Stimulated activated CD4-positive, alpha-beta T cell treated with anti-CD3 and anti-CD28 coated beads, Interleukin-1b, Interleukin-23, amount 100 ng/mL, for 48 hours (primary cell): ENCODE results near the gene IGFBP1.

Experiments used
- DNase-seq: peaks from one replicate; pipeline ENCODE4 v3.0.0-alpha.2; 2020

The IGFBP1 gene

DNA sequence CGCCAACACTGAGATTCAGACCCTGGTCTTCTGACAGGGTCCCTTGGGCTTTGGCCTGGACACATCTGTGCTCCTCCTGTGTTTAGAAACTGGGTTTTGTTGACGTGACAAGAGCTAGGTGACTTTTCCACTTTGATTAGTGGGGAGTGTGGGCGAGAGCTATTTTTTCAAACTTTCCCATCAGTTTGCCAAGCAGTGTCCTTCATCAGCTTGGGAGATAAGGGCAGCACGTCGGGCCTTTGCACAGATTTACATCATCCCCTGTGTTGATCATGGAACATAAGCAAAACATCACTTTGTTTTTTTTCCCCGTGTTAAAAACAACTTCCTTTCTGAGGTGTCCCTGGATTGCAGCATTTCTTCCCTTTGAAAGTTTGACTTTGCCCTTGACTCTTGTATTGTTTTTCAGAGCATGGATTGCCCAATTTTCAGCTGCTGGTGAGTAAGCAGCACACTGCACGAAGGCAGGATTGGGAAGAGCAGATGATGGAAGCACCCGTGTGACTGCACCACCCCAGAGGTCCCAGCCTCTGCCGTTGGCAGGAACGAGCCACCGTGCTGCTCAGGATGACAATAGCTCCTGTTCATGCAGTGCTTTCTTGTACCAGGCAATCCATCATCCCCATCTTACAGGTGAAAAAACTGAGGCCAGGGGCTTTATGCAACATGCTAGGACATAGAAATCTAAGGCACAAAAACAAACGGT, 6.4 kb upstream of the IGFBP1 start:
- DNase-seq, result no peak

DNA sequence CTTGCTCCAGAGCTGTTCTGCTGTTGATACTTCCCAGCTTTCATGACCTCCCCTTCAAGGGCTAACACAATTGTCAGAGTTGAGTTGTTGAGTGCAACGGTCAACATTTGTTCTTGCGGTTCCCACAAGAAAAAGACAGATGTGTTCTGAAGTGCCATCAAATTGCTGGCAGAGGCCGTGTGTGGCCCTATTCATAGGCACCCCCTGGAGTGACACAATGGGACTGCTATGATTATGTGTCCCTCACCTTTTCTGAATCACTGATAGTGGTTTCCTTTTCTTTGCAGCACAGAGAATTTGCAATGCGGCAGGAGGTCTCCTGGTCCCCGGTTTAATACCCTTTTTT, 5.8 kb upstream of the IGFBP1 start:
- DNase-seq, result no peak

DNA sequence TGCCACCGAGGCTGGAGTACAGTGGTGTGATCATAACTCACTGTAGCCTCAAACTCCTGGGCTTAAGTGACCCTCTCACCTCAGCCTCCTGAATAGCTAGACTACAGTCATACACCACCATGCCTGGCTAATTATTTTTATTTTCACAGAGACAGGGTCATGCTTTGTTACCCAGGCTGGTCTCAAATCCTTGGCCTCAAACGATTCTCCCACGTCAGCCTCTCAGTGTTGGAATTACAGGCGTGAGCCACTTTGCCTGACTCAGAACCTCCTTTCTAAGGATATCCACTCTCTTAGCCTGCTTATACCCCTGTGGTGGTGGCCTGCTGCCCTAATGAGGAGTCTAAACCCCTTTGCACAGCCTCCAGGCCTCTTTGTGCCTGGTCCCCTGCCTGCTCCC, 4.2 kb upstream of the IGFBP1 start:
- no peak for DNase-seq

DNA sequence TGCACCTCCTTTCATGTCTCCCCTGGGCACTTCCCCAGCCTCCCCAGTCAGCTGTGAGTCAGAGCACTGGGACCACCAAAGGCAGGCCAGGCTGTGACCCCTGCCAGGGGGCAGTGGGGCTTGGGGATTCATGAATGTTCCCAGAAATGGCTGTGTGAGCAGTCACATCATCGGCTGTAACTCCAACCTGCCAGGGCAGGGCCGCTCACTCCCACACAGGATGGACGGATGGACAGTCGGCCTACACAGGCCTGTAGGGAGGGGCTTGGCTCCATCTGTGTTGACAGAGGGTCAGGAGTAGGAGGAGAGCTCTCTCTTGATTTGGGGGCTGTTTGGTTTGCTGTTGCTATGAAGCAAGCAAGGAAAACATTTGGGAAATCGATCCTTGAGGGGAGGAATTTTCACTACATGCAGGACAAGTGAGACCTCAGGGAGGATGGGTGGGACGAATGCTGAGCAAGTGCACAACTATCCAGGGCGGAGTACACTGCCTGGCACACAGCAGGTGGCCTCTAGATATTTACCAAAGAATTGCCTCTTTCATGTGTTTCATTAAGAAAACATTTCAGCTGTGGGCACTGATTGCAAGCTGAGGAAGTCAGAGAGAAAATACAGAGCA, 2.9 kb upstream of the IGFBP1 start:
- DNase-seq, result no peak

DNA sequence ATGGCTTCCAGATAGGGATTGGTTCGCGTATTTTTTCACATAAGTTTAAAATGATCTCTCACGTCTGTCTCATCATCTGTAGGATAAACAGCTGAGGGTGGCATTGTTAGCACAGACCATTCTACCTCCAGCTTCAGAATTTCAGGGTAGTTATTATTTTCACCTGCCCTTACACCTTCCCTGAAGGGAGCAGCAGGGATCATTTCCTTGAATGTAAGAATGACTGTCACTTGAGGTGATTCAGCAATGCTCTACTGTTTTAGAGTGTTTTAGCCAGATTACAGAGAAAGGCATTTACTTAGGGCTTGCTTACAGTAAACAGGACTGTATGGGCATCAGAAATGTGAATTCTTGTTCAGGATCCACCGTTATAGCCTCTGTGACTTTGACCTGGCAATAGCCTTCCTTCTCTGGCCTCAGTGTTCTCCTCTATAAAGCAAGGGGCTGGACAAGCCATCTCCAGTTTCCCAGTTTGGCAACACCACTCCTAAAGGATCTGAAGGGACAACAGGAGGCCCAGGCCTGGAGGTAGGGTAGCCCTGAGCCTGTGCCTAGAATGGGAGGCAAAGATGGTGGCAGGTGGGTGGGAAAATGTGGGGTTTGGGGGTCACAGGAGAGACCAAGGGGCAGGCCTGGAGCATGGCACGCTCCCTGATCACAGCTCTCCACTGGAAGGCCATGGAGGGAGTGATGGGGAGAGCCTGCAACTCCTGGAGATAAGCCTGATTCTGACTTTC, 1.2 kb upstream of the IGFBP1 start:
- no peak for DNase-seq

DNA sequence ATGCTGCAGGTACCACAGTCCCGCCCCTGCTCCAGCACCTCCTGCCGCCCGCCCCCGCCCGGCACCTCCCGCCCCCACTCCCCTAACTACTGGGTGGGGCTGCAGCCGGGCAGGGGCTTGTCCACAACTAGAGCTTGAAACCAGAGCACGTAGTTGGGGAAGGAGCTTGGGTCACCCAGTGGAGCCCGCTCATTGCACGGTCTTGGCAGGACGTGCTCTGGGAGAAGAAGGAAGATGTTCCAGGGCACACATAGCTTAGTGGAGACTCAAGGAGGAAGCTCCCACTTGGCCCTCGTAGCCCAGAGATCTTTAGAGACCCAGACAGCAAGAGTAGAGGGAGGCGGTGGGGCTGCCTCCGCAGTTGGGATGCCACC, 692 bp downstream of the IGFBP1 start:
- DNase-seq, result no peak

DNA sequence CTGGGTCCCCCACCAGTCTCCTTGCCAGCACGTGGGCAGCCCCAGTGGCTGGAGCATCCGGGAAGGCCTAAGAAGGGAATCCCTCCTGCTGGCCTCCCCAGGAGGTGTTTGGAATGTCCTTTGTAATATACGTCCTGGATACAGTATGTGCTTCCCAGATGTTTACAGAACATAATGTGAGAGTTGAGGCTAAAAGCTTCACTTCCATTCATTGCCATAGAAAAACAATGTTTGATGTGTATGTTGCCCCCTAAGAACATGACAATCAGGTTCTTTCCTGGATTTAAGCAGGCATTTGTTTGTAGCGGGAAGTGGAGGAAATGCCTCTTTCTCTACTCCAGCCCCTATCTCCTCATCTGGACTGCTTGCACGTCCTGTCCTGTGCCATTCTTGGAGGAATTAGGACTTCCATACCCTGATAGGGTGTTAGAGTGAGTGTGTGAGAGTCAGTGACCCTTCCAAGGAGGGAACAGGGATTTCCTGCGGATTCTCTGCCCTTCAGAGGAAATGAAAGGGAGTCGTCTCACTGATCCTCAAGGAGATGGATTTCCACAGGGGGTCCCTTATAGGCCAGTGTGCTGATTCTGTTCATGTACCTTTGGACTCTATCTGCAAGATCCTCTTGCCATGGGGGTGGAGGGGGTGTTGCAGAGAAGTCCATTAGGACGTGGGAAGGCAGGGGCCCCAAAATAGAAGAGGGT, 1.2 kb downstream of the IGFBP1 start:
- DNase-seq, result no peak

DNA sequence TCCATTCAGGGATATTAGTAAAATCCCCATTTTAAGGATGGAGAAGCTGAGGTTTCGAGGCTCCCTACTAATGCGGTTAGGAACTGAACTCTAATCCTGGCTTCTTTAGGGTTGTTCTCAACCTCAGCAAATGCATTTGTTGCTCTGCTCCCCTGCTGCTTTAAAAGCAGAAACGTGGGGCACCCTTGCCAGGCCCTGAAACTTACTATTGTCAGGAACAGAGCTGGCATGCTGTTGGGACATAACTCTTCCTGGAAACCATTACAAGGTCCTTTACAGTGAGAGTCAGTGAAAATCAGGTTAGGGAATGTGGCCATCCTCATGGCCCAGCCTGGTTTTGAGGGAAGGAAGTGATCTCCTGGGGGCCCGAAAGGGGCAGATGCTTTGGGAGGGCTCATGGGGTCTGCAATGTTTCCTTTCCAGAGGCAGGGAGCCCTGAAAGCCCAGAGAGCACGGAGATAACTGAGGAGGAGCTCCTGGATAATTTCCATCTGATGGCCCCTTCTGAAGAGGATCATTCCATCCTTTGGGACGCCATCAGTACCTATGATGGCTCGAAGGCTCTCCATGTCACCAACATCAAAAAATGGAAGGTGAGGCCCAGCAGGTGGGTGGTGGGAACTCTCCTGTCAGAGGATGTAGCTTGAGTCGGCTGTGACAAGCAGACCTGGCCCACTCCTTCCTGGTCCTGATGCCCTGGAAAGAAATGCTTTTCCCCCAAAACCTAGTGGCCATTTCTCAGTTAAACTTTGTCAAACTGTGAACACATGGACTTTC, 2.0 kb downstream of the IGFBP1 start:
- no peak for DNase-seq

DNA sequence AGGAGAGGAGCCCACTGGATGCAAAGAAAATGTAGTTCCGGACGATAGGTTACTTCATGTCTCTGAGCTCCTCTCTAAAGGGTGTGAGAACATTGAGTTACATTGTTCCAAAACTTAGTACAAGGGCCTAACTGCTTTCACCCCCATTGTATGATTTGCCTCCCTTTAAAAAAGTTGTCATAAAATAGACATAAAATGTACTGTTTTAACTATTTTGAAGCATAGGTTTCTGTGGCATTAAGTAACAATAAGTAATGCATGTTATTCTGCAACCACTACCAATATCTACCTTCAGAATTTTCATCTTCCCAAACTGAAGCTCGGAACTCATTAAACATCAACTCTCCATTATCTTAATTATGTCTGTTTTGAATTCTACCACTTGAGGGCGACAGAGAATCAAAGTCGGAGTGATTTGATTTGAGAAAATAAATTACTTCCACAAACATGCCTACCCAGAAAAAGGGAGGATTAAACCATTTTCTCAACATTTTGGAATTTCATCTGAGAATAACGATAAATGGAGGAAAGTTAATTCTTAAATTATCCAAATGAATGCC, 2.7 kb downstream of the IGFBP1 start:
- DNase-seq, result no peak

DNA sequence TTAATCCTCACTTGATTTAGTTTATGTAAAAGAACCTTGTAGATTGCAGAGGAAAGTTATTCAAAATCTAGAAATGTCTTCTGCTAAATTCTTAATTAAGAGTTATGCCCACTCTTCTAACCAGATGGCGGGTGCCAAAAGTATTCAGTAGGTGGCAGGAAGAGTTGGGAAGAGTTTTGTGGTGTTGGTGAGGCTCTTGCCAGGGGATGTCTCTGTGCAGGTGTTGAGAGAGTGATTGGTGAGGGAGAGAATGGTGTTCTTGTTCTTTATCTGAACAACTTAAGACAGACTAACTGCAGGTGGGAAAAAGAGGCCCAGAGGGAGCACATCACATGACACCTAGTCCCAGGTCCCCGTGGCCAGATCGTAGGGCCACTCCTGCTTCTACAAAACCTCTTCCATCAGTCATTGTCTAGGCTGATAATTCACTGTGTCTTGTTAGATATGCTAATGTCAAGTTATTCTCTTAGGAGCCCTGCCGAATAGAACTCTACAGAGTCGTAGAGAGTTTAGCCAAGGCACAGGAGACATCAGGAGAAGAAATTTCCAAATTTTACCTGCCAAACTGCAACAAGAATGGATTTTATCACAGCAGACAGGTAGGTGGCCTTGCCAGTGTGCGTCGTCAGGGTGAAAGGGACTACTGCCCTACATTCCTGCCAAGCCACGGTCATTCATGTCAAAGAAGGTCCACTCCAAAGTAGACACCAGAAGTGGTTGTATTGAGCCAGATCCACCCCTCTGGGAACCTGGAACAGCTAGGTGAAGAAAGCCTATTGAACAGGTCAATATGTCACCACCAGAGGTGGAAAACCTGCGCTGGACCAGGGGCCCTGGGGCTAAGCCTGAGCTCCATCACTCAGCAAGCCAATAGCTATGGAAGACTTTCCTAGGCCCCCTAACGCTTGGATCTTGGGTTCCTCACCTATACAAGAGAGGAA, 3.4 kb downstream of the IGFBP1 start:
- no peak for DNase-seq

DNA sequence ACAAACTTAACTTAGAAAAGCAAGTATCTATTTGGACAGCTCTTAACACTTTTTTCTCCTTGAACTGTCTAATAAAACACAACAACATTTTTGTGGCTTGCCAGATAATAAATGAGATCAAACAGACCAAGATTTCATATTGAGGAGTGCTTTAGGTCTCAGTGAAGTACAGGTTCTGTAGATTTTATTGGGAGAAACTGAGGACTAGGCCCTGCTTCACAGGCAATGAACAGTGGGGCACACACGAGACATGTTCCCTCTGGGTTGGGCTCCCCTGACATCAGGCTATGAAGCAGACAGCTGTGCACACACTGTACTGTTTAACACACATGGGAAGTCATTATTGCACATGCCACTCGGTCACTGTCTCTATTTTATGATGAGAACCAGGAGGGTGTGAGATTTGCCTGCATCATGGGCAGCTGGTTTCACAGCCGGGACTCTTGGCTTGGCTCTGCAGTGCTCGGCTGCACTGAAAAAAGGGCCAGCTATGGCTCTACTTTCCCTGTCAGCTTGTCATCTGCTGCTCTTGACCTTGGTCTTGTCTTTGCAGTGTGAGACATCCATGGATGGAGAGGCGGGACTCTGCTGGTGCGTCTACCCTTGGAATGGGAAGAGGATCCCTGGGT, 4.2 kb downstream of the IGFBP1 start:
- no peak for DNase-seq

DNA sequence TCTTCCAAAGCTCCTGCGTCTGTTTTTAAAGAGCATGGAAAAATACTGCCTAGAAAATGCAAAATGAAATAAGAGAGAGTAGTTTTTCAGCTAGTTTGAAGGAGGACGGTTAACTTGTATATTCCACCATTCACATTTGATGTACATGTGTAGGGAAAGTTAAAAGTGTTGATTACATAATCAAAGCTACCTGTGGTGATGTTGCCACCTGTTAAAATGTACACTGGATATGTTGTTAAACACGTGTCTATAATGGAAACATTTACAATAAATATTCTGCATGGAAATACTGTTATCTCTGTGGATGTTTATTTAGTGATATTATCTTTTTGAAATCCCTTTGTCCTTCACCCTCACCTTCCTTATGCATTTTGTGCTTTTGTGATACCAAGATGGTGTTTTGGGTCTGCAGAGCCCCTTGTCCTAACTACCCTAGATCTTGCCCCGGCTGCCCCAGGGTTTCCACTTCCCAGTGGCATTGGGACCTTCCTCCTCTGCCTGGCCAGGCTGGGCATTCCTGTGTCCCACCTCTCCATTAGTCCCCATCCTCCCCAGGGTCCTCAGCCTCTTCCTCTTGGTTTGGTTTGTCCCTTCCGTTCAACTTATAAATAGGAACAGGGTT, 5.2 kb downstream of the IGFBP1 start:
- DNase-seq, result no peak

DNA sequence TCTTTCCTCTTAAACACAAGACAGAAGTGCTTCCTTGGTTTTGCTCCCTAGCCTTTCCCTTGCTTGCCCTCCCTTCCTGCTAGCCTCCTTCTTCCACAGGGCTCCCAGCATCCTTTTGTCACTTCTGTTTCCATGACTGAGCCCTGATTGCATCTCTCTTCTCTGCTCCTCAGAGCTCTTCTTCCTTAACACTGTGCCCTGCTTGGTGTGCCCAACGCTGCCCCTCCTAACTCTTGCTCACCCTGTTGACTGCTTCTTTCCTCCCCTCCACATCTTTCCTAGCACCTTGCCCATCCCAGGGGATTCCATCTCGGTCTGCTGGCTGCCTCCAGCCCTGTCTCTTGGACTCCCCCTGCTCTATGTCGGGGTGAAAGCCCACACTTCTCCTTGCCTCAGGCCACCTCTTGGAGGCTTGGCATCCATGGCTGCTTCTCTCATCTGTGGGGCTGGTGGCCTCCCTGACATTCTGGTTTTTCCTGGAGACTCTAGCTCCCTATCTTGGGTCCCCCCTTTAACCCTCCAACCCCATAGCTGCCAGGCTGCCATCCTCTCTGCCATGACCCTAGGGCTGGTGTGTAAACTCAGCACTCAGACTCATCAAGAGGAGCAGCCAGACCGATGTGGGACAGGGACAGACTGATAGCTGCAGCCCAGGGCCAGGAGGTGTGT, 5.8 kb downstream of the IGFBP1 start:
- no peak for DNase-seq

DNA sequence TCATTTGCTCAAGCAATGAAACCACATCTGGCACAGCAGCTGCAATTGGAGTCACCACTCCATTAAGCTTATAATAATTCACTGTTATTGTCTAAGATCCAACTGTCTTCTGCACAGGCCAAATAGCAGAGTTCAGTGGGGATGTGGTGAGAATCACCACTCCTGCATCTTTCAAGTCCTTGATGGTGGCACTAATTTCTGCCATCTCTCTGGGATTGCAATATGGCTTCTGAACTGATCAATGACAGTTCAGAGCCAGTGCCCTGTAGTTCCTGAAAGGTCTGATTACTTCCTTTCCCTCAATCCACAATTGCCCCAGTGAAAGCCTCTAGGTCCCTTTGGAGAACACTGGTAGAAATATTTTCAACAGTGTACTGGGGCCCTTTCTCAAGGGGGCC, 6.4 kb downstream of the IGFBP1 start:
- no peak for DNase-seq

DNA sequence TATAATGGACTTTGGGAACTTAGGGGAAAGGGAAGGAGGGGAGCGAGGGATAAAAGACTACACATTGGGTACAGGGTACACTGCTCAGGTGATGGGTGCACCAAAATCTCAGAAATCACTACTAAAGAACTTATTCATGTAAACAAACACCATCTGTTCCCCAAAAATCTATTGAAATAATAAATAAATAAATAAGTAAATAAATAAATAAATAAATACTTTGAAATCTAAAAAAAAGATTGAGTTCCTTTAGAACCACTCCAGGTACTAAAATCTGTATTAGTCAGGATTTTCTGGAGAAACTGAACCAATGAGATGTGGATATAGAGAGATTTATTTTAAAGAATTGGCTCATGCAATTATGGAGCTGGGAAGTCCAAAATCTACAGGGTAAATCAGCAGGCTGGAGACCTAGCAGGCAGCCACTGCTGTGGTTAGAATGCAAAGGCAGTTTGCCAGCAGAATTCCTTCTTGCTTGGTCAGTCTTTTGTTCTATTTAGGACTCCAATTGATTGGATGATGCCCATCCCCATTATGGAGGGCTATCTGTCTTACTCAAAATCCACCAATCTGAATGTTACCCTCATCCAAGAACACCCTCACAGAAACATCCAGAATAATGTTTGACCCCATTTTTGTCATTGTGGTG, 8.9 kb downstream of the IGFBP1 start:
- no peak for DNase-seq

DNA sequence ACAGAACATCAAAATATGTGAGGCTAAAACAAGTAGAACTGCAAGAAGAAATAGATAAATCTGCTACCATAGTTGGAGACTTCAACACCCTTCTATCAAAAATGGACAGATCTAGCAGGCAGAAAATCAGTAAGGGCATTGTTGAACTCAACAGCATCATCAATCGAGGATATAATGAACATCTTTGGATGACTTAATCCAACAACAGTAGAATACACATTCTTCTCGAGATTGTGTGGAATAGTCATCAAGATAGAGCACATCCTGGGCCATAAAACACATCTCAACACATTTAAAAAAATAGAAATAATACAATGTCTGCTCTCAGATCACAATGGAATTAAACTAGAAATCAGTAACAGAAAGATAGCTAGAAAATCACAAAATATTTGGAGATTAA, 9.9 kb downstream of the IGFBP1 start:
- DNase-seq, result no peak

DNA sequence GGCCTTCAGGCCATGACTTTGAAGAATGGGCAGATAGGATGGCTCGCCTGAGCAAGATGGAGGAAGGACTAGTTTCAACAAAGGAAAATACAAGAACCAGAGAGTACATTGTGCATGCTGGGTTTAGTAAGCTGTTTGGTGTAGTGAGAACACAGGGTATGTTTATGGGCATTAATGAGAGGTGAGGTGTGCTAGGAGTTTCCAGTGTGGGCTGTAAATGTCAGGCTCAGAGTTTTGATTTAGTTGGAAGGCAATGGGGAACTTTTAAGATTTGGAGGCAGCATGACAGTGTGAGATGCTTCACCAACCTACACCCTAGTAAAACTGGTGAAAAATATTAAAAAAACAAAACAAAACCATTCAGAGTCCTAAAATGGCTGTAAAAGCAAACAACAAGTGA, 13.3 kb downstream of the IGFBP1 start:
- DNase-seq, result no peak

DNA sequence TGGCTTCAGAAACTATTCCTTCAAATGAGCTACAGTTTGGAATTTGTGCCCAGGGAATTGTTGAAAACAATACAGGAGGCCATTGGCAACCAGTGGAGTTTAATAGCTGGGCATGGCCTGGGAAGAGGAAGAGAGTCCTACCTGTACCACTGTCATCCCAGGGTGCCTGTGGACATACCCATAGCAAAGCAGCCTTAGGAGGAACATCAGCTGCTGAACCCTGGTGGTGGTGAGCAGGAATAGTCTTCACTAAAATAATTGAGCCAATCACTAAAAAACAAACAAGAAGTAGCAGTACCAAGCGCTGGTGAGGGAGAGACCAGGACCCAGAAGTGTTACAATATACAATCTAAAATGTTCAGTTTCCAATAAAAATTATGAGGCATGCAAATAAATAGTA, 14.5 kb downstream of the IGFBP1 start:
- DNase-seq, result no peak

DNA sequence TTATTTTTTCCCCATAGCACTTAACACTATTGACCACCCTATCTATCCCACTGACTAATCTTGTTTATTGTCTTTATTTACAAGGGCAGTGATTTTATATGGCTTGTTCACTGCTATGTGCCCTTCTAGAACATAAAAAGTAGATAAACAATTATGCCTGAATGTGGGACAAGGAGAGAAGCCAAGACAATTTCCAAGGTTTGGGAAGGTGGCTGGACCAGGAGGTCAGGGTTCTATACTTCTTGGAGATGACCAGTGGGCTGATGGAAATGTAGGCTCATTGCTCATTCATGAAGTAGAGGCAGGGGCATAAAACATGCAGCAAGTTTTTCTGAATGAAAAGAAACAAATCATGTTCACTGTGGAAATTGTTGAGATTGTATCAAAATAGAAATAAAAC, 21.3 kb downstream of the IGFBP1 start:
- no peak for DNase-seq

DNA sequence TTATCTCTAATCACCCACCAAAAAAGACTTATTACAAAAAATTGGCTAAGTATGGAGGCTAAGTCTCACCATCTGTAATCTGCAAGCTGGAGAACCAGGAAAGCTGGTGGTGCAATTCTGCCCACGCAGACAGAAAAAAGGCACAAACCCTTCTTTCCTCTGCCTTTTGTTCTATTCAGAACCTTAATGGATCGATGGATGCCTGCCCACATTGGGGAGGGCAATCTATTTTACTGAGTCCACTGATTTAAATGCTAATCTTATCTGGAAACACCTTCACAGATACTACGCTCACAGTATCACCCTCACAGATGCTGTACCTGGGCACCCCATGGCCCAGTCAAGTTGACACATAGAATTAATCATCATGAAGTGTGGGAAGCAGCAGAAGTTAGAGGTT, 22.6 kb downstream of the IGFBP1 start:
- no peak for DNase-seq
